SK-N-SH (cell line): ENCODE results near the gene FGF18. TPM values are rescaled to one million over a fixed set of nuclear protein-coding genes. Genes with fewer than 3 reads are reported as not detected.

Experiments used
- CTCF ChIA-PET: fragments of 300-600, 350-600 bp; formaldehyde crosslinking; extraction: SDS; loops from one replicate; lab custom pipeline; 2021; lab: Yijun Ruan, JAX
- POLR2A ChIA-PET: fragments of 350-600 bp; sonication (Branson Sonifier 250); formaldehyde crosslinking; extraction: SDS; loops from one replicate; lab custom pipeline; 2020; ENCODE audit warnings: antibody characterized with exemption, inconsistent platforms; lab: Yijun Ruan, JAX
- DNase-seq: peaks from one replicate; pipeline ENCODE4 v3.0.0; 2012
- H2AFZ ChIP-seq: fragments of 200-600 bp; sonication (generic); 2 replicates; pipeline ENCODE4 v1.8.1; 2016; ENCODE audit warnings: antibody characterized with exemption, mild to moderate bottlenecking, low read depth
- H3F3A ChIP-seq: fragments of 200-600 bp; sonication (generic); replicated peaks from 2 replicates; pipeline ENCODE3; 2016; ENCODE audit warnings: antibody characterized with exemption, mild to moderate bottlenecking; ENCODE audit not compliant: insufficient read depth
- H3K27ac ChIP-seq, 2 experiments: fragments of 200-500 bp in 1 of 2; fragments of 200-600 bp in 1 of 2; sonication (Bioruptor generic) in 1 of 2; sonication (generic), shearing (Covaris generic) in 1 of 2; 2 replicates each; pipeline versions ENCODE4 v1.5.1 to v1.6.1; 2014 to 2016; ENCODE audit warnings: low read depth in 2 of 2, inconsistent platforms in 1 of 2, low read length in 1 of 2, mild to moderate bottlenecking in 1 of 2, mixed read lengths in 1 of 2
- H3K27me3 ChIP-seq: fragments of 200-600 bp; sonication (generic), shearing (Covaris generic); 2 replicates; pipeline ENCODE4 v1.6.1; 2016; ENCODE audit warnings: mixed run types; ENCODE audit not compliant: insufficient read depth
- H3K36me3 ChIP-seq, 2 experiments: fragments of 200-500 bp in 1 of 2; fragments of 200-600 bp in 1 of 2; sonication (Bioruptor generic) in 1 of 2; sonication (generic) in 1 of 2; replicated peaks in 1 of 2; 2 replicates each; pipeline versions ENCODE3 to v1.5.1; 2014 to 2016; ENCODE audit warnings: low read length in 1 of 2, mild to moderate bottlenecking in 1 of 2; ENCODE audit not compliant: insufficient read depth in 2 of 2, control insufficient read depth in 1 of 2
- H3K4me1 ChIP-seq, 2 experiments: fragments of 200-500 bp in 1 of 2; fragments of 200-600 bp in 1 of 2; sonication (Bioruptor generic) in 1 of 2; sonication (generic), shearing (Covaris generic) in 1 of 2; 2 replicates each; pipeline versions ENCODE4 v1.5.1 to v1.6.1; 2014 to 2016; ENCODE audit warnings: low read depth in 1 of 2, low read length in 1 of 2, mixed run types in 1 of 2; ENCODE audit not compliant: insufficient read depth in 2 of 2, control insufficient read depth in 1 of 2
- H3K4me2 ChIP-seq: fragments of 200-600 bp; sonication (generic), shearing (Covaris generic); 2 replicates; pipeline ENCODE4 v1.6.1; 2017; ENCODE audit warnings: mixed run types
- H3K4me3 ChIP-seq, 2 experiments: fragments of 200-500 bp in 1 of 2; fragments of 200-600 bp in 1 of 2; sonication (Bioruptor generic) in 1 of 2; sonication (generic), shearing (Covaris generic) in 1 of 2; 2 replicates each; pipeline versions ENCODE4 v1.5.1 to v1.8.1; 2014 to 2016; ENCODE audit warnings: low read depth in 2 of 2, inconsistent platforms in 1 of 2, low read length in 1 of 2, mild to moderate bottlenecking in 1 of 2, mixed read lengths in 1 of 2, moderate library complexity in 1 of 2
- H3K79me2 ChIP-seq: fragments of 200-600 bp; sonication (generic); 2 replicates; pipeline ENCODE4 v1.8.1; 2017; ENCODE audit warnings: mild to moderate bottlenecking; ENCODE audit not compliant: insufficient read depth
- H3K9ac ChIP-seq: fragments of 200-600 bp; sonication (generic); 2 replicates; pipeline ENCODE4 v1.6.1; 2017; ENCODE audit warnings: mixed run types
- H3K9me2 ChIP-seq: fragments of 200-600 bp; sonication (generic); 2 replicates; pipeline ENCODE4 v1.6.1; 2017; ENCODE audit warnings: mixed run types
- H3K9me3 ChIP-seq: fragments of 200-600 bp; sonication (generic); 2 replicates; pipeline ENCODE4 v1.6.1; 2017; ENCODE audit warnings: mixed run types, mild to moderate bottlenecking, moderate library complexity
- H4K20me1 ChIP-seq: fragments of 200-600 bp; sonication (generic); 2 replicates; pipeline ENCODE4 v1.6.1; 2017; ENCODE audit warnings: mild to moderate bottlenecking, mixed run types; ENCODE audit not compliant: insufficient read depth
- ELF1 ChIP-seq: IDR thresholded peaks from 2 replicates; pipeline ENCODE4 v1.4.0; 2012
- EZH2phosphoT487 ChIP-seq: fragments of 200-600 bp; sonication (generic); IDR thresholded peaks from 2 replicates; pipeline ENCODE4 v1.6.1; 2017; ENCODE audit warnings: low read depth, mixed run types, mild to moderate bottlenecking, antibody characterized with exemption, moderate library complexity, borderline replicate concordance
- FOSL2 ChIP-seq: IDR thresholded peaks from 2 replicates; pipeline ENCODE4 v1.4.0; 2012; ENCODE audit warnings: low read depth, mild to moderate bottlenecking, moderate library complexity, borderline replicate concordance
- FOXJ3 ChIP-seq: sonication (generic); formaldehyde crosslinking; IDR thresholded peaks from 2 replicates; pipeline ENCODE4 v1.5.1; 2020; ENCODE audit warnings: mild to moderate bottlenecking, missing genetic modification reagents
- FOXM1 ChIP-seq: IDR thresholded peaks from 2 replicates; pipeline ENCODE4 v1.4.0; 2012; ENCODE audit warnings: low read depth, mild to moderate bottlenecking
- GABPA ChIP-seq: IDR thresholded peaks from 2 replicates; pipeline ENCODE4 v1.4.0; 2012; ENCODE audit warnings: low read depth, mild to moderate bottlenecking
- MEF2A ChIP-seq: IDR thresholded peaks from 2 replicates; pipeline ENCODE4 v1.4.0; 2012; ENCODE audit warnings: low read depth, borderline replicate concordance
- MXI1 ChIP-seq: IDR thresholded peaks from 2 replicates; pipeline ENCODE4 v1.6.1; 2012; ENCODE audit warnings: mild to moderate bottlenecking, low read depth, low read length, improper control_type of control experiment
- NFIC ChIP-seq: IDR thresholded peaks from 2 replicates; pipeline ENCODE4 v1.4.0; 2012; ENCODE audit warnings: borderline replicate concordance
- NRF1 ChIP-seq: IDR thresholded peaks from 2 replicates; pipeline ENCODE4 v1.6.1; 2012; ENCODE audit warnings: low read depth, mild to moderate bottlenecking, low read length
- POLR2AphosphoS5 ChIP-seq: IDR thresholded peaks from 2 replicates; pipeline ENCODE4 v1.6.1; 2012; ENCODE audit warnings: low read depth, low read length
- RFX5 ChIP-seq: IDR thresholded peaks from 2 replicates; pipeline ENCODE4 v1.6.1; 2012; ENCODE audit warnings: mild to moderate bottlenecking, improper control_type of control experiment, low read length
- SIN3A ChIP-seq: IDR thresholded peaks from 2 replicates; pipeline ENCODE4 v1.6.1; 2012; ENCODE audit warnings: low read depth, mild to moderate bottlenecking, low read length, moderate library complexity, borderline replicate concordance
- SMC3 ChIP-seq: IDR thresholded peaks from 2 replicates; pipeline ENCODE4 v1.6.1; 2012; ENCODE audit warnings: low read depth, low read length, improper control_type of control experiment
- TAF1 ChIP-seq: IDR thresholded peaks from 2 replicates; pipeline ENCODE4 v1.6.1; 2012; ENCODE audit warnings: low read depth, mild to moderate bottlenecking, low read length, moderate library complexity, borderline replicate concordance
- TCF12 ChIP-seq: IDR thresholded peaks from 2 replicates; pipeline ENCODE4 v1.4.0; 2012
- YY1 ChIP-seq: IDR thresholded peaks from 2 replicates; pipeline ENCODE4 v1.4.0; 2012; ENCODE audit warnings: low read depth, mild to moderate bottlenecking
- WGBS: methylation state at CpG from one replicate; pipeline ENCODE4 v1.1.6; 2017; ENCODE audit warnings: low lambda C conversion rate; 5-methylcytosine and 5-hydroxymethylcytosine counted together
- polyA plus RNA-seq, 3 experiments: library from polyadenylated mRNA; depleted of rRNA; stranded (reverse); fragments of >200 nt; gene quantifications; 2 replicates each; pipeline ENCODE4 v1.2.3, GENCODE V29; 2012
- TF ChIP-seq, protein P1 (sequence below): IDR thresholded peaks from 2 replicates; pipeline ENCODE4; 2012
- TF ChIP-seq, protein P2 (sequence below): IDR thresholded peaks from 2 replicates; pipeline ENCODE4 v1.4.0; 2012; ENCODE audit warnings: low read depth
- TF ChIP-seq, protein P3 (sequence below): fragments of 200-600 bp; sonication (generic); IDR thresholded peaks from 2 replicates; pipeline ENCODE4 v1.6.1; 2017; ENCODE audit warnings: antibody characterized with exemption, mild to moderate bottlenecking, moderate library complexity
- TF ChIP-seq, protein P4 (sequence below): fragments of 150-350 bp; IDR thresholded peaks from 2 replicates; pipeline ENCODE4 v1.6.1; 2016; ENCODE audit warnings: mild to moderate bottlenecking, low read depth, low read length

Gene FGF18
- polyA plus RNA-seq, 1 of the 3 experiments (the other 2 are of a cell fraction) = 0.89 TPM

DNA sequence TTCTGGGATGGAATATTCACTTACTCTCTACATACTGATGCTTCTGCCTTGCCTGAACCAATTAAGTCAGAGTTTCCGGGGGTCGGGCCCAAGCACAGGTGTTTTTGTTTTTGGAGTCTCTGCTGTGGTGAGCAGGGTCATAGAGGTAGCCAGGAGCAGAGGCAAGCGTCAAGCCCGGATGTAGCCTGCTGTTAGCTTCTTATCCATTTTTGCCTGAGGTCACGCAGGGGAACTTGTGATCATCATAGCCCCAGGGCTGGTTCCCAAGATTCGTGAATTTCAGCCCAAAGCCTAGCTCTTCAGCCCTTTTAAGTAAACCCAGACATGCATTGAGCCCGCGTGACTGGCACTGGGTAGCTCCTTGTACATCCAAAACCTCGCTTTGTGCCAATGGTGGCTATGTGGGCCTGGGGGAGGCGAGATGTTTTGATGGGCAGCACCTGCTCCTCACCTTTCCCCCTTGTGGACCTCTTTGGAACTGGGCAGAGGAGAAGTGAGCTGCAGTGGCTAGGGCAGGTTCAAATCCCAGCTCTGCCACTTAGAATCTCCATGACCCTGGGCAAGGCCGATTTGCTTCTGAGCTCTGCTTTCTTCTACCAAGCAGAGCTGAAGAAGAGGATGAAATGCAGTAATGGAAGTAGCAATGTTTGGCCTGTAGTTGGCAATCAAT is 33.7 kb downstream of the FGF18 start (continued):
- TF ChIP-seq EZH2phosphoT487 (no peak), ELF1 (no peak), MXI1 (no peak), POLR2AphosphoS5 (no peak), GABPA (no peak), YY1 (no peak)
- TF ChIP-seq, protein P1, sequence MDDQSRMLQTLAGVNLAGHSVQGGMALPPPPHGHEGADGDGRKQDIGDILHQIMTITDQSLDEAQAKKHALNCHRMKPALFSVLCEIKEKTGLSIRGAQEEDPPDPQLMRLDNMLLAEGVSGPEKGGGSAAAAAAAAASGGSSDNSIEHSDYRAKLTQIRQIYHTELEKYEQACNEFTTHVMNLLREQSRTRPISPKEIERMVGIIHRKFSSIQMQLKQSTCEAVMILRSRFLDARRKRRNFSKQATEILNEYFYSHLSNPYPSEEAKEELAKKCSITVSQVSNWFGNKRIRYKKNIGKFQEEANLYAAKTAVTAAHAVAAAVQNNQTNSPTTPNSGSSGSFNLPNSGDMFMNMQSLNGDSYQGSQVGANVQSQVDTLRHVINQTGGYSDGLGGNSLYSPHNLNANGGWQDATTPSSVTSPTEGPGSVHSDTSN = no peak

DNA sequence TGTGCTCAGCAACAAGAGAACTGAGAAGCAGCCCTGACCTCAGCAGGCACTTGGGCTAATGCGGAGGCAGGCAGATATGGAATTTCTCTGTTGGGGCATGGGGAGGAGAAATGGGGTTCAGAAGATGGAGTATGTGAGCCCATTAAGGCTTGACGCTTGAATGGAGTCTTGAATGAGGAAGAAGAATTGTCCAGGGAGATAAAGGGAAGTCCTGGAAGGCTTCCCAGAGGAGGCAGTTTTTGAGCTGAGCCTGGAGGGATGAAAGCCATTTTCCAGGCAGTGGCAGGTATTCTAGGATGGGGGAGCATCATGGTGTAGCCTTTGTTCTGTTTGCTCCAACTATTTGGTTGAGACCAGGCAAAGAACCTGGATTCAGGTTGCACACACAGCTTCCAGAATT is 34.5 kb downstream of the FGF18 start:
- Histone ChIP-seq H4K20me1 (no peaks in the 10 kb centered on the region), H3K79me2 (no peaks in the 10 kb centered on the region), H3K9ac (no peak overlapping the region), H3K4me1 (no peaks in the 10 kb centered on the region; a peak in 1 of 4 replicates), H3K9me3 (no peaks in the 10 kb centered on the region), H3K27me3 (no peaks in the 10 kb centered on the region), H3K9me2 (no peaks in the 10 kb centered on the region), H3K4me3 (no peak overlapping the region), H3K36me3 (no peaks in the 10 kb centered on the region), H3K27ac (no peak overlapping the region), H2AFZ (no peak overlapping the region), H3K4me2 (no peak overlapping the region), H3F3A (no peaks in the 10 kb centered on the region)
- ChIA-PET CTCF (interaction anchor here (1.2 kb wide), 1 partner anchor 455 kb away, joined by 3 read pairs; no protein-coding TSS in a partner anchor), POLR2A (no interaction called here)
- WGBS = 100% methylated on average over 2 of the region's 2 CpGs
- TF ChIP-seq FOXM1 = no peak
- TF ChIP-seq, protein P2, sequence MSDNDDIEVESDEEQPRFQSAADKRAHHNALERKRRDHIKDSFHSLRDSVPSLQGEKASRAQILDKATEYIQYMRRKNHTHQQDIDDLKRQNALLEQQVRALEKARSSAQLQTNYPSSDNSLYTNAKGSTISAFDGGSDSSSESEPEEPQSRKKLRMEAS = no peak
- TF ChIP-seq NRF1 = no peak
- no peak for TF ChIP-seq FOSL2
- TF ChIP-seq YY1 = no peak
- no peak for TF ChIP-seq SMC3
- TF ChIP-seq, protein P3, sequence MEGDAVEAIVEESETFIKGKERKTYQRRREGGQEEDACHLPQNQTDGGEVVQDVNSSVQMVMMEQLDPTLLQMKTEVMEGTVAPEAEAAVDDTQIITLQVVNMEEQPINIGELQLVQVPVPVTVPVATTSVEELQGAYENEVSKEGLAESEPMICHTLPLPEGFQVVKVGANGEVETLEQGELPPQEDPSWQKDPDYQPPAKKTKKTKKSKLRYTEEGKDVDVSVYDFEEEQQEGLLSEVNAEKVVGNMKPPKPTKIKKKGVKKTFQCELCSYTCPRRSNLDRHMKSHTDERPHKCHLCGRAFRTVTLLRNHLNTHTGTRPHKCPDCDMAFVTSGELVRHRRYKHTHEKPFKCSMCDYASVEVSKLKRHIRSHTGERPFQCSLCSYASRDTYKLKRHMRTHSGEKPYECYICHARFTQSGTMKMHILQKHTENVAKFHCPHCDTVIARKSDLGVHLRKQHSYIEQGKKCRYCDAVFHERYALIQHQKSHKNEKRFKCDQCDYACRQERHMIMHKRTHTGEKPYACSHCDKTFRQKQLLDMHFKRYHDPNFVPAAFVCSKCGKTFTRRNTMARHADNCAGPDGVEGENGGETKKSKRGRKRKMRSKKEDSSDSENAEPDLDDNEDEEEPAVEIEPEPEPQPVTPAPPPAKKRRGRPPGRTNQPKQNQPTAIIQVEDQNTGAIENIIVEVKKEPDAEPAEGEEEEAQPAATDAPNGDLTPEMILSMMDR = no peak
- DNase-seq = no peak

DNA sequence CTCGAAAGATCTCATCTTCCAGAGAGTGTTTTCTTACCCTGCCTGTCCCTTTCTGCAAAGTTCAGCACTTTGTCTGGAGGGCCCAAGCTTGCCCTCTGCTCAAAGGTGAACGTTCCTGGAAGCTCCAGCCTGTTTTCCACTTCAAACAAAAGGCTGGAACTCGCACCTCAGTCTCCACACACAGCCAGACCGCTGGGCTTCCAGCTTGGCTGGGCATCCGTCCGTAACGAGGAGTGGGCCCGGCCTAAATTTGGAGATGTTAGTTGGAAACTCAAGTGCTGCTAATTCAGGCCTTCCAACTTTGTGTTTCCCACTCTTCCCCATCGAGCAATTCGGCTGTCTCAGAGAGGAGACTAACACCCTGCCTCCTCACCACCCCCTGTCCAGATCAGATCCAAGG is 35.1 kb downstream of the FGF18 start:
- no peaks in the 10 kb centered on the region for H3K36me3 ChIP-seq
- H3K4me3 ChIP-seq = no peak overlapping the region
- ChIA-PET POLR2A (no interaction called here), CTCF (no interaction called here)
- 83% methylated on average over 10 of the region's 10 CpGs for whole genome bisulfite sequencing
- DNase-seq = no peak
- H3K4me1 ChIP-seq = no peaks in the 10 kb centered on the region; a peak in 1 of 4 replicates
- no peaks in the 10 kb centered on the region for H3K9me2 ChIP-seq
- no peaks in the 10 kb centered on the region for H3K79me2 ChIP-seq
- no peaks in the 10 kb centered on the region for H3F3A ChIP-seq
- no peak overlapping the region for H3K4me2 ChIP-seq
- no peaks in the 10 kb centered on the region for H3K9me3 ChIP-seq
- H2AFZ ChIP-seq = no peak overlapping the region
- no peak overlapping the region for H3K27ac ChIP-seq
- no peaks in the 10 kb centered on the region for H4K20me1 ChIP-seq
- no peak overlapping the region for H3K9ac ChIP-seq
- no peaks in the 10 kb centered on the region for H3K27me3 ChIP-seq
- no peak for TF ChIP-seq RFX5
- TF ChIP-seq NFIC = no peak
- TF ChIP-seq TCF12 = no peak
- TF ChIP-seq, protein P2 = no peak
- TF ChIP-seq TAF1 = no peak
- TF ChIP-seq, protein P4, sequence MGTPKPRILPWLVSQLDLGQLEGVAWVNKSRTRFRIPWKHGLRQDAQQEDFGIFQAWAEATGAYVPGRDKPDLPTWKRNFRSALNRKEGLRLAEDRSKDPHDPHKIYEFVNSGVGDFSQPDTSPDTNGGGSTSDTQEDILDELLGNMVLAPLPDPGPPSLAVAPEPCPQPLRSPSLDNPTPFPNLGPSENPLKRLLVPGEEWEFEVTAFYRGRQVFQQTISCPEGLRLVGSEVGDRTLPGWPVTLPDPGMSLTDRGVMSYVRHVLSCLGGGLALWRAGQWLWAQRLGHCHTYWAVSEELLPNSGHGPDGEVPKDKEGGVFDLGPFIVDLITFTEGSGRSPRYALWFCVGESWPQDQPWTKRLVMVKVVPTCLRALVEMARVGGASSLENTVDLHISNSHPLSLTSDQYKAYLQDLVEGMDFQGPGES = no peak
- no peak for TF ChIP-seq YY1
- TF ChIP-seq FOXJ3 (CRISPR knock-in tag) = no peak
- no peak for TF ChIP-seq SMC3
- TF ChIP-seq MEF2A = no peak
- no peak for TF ChIP-seq SIN3A
